NOMO-1 (cell line): Measurements from ENCODE around the gene C17orf50.
A peak's percentile ranks its signal among the peaks of the same experiment; 100 is the strongest.

ENCODE experiments used
- DNase-seq, 2 experiments: peaks; one replicate each; lab custom pipeline; 2025; ENCODE audit not compliant: unreplicated experiment in 2 of 2; lab: John Stamatoyannopoulos, UW

Gene C17orf50

DNA sequence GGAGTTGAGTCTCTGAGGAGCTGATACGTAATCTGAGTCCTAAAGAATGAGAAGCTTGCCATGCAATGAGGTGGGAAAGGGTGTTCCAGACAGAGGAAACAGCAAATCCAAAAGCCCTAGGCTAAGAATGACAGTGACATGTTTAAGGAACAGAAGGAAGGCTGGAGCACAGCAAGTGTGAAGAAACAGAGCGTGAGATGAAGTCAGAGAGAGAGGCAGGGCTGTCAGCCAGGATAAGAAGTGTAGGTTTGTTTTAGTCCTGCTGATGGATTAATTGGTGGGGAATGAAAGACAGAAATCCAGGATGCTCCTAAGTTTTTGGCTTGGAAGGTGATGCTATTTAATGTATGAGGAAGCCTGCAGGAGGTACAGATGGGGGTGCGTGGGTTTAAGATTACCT is 20.3 kb downstream of the C17orf50 start:
- DNase-seq, result no peak

DNA sequence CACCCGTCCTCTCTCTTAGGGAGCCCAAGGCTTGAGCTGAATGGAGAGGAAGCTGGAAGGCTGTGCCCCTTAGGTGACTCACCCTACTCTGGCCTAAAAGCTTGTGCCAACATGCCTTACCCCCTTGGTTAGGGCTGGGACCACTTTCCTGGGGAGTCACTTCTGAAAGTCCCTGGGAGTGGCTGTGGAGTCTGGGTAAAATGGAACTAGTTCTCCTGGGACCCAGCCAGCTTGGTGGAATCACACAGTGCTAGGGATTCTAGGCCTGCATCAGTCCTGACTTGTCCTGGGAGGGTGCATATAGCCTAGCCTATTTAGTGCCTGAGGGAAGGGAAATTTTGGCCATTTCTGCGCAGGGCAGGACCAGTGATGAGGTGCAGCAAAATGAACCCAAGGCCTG is 24.2 kb downstream of the C17orf50 start:
- no peak for DNase-seq

DNA sequence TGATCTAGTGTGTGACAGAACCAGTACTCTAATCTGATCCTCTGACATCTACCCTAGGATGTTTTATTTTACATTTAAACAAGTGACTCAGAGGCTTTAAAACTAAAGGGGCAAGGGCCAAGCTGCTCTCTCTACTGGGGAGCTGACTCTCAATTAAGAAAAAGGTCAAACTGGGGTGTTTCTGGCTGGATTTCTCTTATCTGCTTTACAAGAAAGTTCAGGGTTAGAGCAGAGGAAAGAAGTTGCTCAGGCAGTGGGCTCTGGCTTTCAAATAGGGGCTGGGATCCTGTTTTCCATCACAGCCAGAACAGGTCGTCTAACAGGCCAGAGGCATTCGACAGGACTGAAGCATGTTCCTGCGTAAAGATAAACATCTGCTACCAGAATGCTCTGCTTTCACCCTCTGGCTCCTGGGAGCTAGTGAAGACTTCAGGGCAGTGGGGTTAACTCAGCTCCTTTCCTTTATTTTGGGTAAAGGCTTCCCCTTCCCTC is 26.3 kb downstream of the C17orf50 start:
- no peak for DNase-seq

DNA sequence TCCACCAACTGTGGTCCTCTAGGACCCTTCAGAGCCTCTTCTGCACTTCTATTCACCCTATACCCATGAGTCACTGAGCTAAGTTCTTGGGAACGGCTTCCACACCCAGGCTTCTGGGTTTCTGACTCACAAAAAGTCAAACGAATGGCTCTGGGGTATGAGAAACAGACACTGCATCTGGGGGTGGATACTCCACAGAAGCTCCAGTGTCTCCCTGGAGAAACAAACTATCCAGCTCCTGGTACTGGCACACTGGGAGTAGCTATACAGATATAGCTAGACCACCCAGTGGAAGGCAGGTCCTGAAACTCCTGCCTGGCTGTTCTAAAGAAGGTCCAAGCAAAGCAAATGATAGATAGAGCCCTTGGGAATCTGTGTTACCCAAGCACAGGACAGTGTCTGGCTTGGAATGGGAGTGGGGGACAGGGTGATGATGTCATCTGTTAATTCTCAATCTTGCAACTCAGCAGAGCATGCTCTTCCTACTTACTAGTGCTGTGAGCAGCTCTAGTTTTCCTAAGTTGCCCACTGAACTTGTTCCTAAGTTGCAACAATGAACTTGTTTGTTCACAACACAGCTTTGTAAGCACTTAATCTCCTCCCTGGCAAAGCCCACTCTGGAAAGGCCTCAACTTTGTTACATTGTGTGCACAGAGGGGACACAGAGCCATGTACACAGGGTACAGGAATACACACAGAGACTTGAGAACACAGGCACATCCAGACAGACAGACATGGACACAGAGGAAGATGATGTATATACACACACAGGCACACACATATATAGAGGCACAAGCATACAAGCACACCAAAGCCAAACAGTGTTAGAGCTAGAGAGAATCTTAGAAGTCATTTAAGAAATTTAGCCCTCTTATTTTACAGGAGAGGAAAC is 28.0 kb downstream of the C17orf50 start:
- DNase-seq, result no peak

DNA sequence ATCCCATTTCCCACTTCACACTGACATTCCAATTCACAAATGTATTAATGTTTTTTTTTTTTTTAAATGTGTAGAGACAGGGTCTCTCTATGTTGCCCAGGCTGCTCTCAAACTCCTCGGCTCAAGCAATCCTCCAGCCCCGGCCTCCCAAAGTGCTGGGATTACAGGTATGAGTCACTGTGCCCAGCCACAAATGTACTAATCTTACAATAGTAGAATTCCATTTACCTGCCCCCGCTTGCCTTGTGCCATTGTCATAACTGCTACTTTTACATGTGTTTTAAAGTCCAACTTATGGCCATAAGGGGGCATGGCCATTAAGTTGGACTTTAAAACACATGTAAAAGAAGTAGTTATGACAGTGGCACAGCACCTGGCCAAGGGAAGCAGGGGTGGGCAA is 30.2 kb downstream of the C17orf50 start:
- DNase-seq, result no peak

DNA sequence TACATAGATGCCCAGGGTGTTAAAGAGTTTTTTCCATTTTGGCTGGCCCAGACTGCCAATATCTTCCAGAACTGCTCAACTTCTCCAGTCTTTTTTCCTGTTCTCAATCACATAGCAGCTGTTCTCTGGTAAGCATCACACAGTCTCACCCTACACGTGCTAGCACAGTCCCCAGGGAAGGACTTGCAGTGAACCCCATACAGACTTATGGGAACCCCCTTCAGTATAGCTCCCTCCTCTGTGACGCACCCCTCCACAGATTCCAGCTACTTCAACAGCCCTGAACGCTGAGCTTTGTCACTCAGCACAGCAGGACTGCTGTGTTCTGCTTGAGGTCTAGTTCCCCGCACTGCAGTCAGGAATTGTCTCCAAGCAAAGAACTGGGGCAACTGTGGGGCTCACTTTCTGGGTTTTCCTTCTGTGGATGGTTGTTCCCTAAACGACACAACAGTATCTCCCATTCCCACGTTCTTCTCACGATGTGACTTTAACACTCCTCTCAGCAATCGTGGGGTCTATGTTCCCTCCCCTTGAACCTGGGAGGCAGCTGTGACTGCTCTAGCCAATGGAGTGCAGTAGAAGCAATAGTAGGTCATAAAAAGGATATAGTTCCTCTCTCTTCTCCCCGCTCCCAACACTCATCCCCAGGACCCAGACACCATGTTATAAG is 31.1 kb downstream of the C17orf50 start:
- DNase-seq, result no peak

DNA sequence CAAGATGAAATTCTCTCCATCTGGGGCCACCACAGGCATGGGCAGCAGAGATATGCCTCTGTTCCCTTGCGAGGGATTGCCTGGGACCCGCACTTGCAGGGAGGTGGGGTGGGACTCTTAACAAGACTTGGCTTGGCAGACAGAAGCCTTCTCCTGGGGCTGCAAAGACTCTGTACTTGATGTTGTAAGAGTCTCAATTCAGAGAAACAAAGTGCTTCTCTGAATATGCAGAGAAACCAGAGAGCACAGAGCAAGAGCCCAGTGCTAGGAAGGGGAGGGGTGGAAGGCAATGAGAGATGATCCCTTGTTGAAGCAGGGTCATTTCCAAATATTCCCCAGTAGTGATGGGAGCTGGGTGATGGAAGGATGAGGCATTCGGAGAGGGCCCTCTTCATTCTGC is 32.6 kb downstream of the C17orf50 start:
- DNase-seq, result no peak

DNA sequence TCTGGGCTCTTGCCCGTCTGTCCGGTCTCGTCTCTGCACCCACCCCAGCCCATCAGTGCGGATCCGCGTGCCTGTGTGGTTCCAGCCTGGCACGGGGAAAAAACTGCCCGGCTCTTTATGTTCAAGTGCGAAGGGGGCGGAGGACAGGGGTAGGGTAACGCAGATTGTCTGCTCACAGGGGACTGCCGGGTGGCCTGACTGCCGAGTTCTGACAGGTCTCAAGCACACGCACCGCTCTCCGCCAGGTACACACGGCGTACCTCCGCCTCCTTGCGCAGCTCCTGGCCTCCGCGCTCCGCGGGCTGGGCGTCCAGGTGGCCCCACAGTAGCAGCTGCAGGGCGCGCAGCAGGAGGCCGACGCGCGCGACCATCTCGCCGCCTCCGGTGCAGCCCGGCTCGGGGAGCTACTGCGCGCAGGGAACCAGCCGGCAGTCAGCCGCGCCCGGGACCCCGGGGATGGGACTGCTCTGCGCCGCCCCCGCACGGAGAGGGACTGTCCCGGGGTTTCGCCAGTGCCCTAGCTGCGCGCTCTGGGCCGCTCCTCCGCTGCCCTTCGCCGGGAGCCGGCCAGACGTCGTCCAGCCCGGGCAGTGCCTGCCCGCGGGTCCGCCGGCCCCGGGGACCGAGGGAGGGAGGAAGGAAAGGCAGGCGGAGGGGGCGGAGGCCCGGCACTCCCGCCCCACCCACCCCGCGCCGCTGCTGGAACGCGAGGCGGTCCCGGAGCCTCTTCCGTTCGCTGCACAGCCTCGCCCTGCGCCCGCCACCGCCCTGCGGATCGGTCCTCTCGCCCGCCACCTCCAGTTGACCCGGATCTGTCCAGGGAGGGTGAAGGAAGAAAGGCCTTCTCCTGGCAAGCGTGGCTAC is 34.6 kb downstream of the C17orf50 start, which contains the start of gene MMP28:
Gene MMP28, minus strand, starts transcription at position 635 of the 864 bp plus-strand sequence. Its CDS starts 264 bp downstream, at position 371.
- DNase-seq, result peak; percentile 5 to 9

DNA sequence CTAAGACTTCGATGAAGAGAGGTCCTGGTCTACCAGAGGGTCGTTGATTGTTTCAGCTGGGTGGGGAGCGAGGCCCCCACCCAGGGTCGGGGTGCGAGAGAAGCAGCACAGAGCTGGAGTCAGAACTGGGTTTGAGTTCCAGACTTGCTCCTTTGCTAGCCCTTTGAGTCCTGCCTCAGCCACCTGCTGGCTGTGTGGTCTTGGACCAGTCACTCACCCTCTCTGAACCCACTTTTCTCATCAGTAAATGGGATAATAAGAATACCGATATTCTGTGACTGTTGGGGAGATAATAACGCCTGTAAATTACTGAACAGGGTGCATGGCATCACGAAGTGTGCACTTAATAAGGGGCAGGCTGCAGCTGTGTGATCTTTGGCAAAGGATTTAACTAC is 35.2 kb downstream of the C17orf50 start:
- DNase-seq, result no peak

DNA sequence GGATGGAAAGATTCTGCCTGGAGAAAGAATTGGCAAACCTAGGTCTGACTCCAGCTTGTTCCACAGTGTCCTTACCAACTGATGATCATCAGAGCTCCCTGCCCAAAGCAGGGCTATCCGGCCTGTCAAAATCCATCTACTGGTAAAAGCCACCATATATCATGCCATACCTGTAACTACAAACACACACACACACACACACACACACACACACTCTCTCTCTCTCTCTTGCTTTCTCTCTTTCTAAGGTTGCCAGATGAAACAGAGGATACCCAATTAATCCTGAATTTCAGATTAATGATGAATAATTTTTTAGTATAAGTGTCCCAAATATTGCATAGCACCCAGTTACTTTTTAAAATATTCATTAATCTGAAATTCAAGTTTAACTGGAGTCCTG is 36.3 kb downstream of the C17orf50 start:
- no peak for DNase-seq

DNA sequence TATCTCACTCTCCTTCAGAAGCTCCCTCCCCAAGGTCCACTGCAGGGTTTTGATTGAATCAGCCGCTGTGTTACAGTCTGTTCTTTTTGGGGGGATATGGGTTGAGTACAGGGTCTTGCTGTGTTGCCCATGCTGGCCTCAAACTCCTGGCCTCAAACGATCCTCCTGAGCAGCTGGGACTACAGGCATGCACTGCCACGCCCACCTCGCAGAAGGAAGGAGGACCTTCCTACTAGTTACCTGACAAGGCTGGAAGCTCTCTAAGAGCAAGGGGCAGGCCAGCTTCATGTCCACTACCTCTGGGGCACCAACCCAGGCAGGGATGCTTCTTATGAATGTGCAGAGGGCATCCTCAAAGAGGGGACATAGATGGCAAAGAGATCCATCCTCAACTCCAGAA is 36.7 kb downstream of the C17orf50 start:
- no peak for DNase-seq

DNA sequence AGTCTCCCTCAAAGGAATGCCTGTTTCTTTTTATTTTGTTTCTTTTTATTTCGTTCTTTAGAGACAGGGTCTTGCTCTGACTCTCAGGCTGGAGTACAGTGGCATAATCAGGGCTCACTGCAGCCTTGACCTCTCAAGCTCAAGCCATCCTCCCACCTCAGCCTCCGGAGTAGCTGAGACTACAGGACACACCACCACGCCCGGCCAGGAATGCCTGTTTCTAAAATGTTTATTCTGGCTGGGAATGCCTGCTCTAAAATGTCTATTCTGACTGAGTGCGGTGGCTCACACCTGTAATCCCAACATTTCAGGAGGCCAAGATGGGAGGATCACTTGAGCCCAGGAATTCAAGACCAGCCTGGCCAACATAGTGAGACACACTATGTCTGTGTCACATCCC is 37.2 kb downstream of the C17orf50 start:
- DNase-seq, result no peak

DNA sequence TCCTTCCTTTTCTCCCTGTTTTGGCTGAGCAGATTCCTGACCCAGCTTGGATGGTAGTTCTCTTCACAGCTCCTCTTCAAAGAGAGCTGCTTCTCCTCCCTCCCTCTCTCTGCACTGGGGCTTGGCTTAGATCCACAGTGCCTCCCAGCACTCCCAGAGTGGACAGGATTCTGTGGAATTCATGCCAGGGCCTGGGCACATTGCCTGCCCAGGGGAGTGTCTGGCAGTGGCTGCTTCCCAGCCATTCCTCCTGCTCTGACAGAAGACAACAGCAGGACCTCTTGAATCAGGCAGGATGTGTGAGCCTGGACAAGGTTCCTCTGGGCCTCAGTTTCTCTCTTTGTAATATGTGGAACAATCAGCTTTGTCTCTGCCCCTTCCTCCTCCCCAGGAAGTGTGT is 39.3 kb downstream of the C17orf50 start:
- no peak for DNase-seq

DNA sequence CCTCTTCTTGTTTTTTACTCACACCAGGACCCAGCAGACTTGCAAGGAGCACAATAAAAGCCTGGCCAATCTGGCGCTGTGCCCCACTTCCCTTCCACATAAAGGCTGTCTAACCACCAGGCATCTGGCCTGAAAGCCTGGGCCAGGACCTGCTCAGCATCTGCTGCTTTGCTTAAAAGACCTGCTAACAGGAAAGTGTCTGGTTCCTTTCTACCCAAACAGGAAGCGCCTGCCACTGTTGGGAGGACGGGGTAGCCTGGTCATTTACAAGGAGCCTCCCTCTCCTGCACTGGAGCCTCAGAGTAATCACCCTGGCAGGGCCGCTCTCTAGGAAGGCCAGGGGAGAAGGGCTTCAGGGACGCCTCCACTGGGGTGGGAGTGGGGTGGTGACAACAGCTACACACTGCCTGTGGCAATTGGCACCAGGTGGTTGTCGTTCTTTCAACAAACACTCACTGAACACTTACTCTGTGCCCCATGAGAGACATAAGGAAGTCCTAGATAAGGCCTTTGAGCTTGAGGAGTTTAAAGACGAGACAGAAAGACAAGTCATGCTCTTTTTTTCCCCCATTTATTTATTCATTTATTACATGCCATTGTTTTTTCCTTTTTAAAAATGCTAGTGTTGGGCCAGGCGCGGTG is 41.0 kb downstream of the C17orf50 start:
- no peak for DNase-seq

DNA sequence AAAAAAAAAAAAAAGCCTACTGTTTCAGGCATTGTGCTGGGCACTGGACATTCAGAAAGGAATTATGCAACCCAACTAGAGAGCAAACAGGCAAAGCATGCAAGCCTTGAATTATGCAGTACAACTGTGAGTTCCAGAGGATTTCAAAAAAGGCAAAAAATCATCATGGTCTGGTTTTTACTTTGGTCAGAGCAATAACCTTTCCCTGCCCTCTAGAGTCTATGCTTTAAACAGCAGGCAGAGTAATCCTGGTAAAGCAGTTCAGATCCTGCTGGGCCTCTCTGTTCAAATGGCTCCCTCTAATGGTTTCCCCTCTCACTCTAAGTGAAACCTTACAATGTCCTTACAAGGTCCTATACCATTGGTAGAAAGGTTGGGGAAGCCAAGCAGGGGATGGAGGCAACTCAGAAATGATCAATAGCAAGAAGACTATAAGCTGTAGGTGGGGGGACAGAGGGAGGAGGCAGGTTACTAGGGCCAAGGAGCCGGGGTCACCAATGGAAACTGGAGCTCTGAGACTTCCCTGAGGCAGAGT is 44.0 kb downstream of the C17orf50 start:
- peak; percentile 54 to 93 for DNase-seq

DNA sequence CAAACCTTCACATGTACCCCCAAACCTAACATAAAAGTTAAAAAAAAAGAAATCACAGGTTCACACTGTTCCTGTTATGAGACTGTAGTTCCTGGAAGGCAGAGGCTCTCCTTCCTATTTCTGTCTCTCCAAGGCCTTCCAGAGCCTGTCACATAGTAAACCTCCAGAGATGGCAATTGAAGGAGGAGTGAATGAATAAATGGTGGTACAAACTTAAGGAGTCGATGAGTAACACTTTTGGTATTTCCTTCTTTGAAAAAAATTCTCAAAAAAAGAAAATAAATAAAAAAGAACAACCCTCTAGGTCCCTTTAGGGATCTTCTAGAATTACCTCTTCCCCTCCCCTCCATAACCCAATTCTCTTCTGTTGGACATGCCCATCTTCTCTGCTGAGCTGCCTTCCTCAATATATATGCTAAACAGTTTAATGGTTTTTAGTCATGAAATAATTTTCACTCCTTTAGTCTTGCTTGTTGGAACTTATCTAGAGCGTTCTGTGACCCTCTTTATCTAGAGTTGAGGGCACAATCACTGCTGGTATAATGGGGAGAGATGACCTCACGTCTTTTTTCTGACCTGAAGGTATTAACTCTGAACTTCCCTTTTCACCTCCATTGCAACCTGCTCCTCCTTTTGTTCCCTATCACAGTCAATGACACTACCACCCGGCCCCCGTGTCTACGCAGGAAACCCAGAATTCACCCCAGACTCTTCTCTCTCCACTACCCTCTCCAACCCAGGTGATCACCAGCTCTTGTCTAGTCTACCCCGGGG is 46.9 kb downstream of the C17orf50 start:
- peak in 1 of 2 experiments; percentile 8 for DNase-seq

DNA sequence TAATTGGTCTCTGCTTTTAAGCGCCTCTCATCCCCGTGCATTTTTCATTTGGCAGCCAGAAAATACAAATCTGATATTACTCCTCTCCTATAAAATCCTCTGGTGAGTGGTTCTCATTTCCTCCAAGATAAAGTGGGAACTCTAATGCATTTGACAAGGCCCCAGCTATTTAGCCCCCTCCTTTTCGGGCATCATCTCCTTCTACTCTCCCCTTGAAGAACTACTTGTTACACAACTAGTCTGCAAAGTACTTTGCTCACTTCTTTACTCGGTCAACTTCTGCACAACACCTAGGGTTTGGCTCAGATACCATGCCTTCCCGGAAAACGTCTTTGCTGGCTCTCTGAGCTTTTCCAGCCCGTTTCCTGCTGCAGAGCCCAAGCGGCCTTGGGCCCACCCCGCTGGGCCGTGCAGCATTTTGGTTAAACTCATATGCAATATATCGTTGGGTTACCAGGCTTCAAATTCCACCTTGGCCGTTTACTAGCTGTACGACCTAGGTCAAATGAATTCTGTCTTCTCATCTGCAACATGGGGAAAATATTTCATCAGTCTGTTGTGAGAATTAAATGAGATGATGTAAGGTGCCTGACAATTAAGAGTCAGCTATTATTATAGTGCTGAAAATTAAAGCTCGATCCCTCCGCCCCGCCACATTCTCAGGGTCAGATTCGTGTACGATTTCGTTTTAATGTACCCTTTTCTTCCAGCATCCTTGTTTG is 47.7 kb downstream of the C17orf50 start:
- DNase-seq, result no peak

DNA sequence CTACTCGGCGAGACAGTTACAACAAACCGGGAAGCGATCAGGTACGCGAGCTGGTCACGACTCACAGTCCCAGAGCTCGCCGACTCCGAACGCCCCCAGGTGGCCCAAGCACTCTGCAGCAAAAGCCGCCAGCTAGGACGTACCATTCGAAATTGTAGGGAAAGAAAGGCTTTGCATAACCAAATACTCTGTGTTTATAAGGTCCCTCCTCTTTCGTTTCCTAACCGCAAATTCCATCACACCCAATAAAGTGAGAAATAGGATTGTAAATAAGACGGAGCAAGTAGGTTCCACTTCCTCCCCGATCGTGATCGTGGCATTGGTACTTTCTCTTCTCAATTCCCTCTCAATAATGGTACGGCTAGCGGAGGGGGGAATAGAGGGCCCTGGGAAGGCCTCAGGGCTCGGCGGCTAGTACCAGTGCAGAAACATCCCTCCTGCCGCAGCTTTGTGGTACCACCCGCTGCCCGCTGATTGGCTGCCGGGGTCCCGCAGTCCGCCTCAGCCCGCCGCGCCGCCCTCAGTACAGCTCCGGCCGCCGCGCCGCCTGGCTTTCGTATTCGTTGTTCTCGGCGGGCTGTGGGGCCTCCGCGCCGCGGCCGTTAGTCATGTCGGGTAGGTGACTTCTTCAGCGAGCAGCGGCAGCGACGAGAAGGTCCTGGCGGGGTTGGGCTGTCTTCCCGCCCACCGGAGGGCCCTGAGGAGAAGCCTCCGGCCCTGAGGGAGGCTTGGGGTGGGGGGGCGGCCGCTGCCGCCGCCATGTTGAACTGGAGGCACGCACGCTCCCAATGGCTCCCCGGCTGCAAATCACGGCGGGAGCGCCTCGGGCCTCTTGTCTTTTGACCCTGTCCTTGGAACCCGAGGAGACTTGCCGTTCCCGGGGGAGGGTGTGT is 48.5 kb downstream of the C17orf50 start, which contains the start of gene TAF15:
Gene TAF15, plus strand, starts transcription at position 523 of the 893 bp plus-strand sequence. Its CDS starts 86 bp downstream, at position 609.
- peak; percentile 99 for DNase-seq
